Spleen (tissue), 7 donors: ENCODE results near the gene RAC2.

Experiments used
- CTCF ChIP-seq, 11 experiments: fragments of 200-600 bp in 7 of 11; fragments of 450-650 bp in 4 of 11; sonication (generic) in 4 of 11; IDR thresholded peaks in 8 of 11; conservative IDR thresholded peaks in 3 of 11; 1 replicate in 7 of 11; 2 replicates in 4 of 11; pipeline versions ENCODE4 v1.4.0 to v1.8.0; 2016 to 2021; ENCODE audit warnings: antibody characterized with exemption in 11 of 11, inconsistent platforms in 4 of 11, mild to moderate bottlenecking in 1 of 11
- POLR2A ChIP-seq, 3 donors: fragments of 450-650 bp; IDR thresholded peaks; one replicate each; pipeline ENCODE4 v1.5.1; 2017; ENCODE audit warnings: antibody characterized with exemption in 3 of 3, mild to moderate bottlenecking in 1 of 3
- POLR2AphosphoS5 ChIP-seq, 3 donors: sonication (generic); formaldehyde crosslinking; IDR thresholded peaks; one replicate each; pipeline ENCODE4 v1.5.1; 2017; ENCODE audit warnings: antibody characterized with exemption in 3 of 3
- donor health status: DM: no; HTN: no; CAD: no; lungs with moderate emphysema.
- donor health status: DM: no; HTN: no; CAD: no.
- donor health status: DM: no; HTN: no; CAD: no.

GRCh38 chr22:37255558-37256006, 11.5 kb upstream of the RAC2 start:
- TF ChIP-seq CTCF (IDR thresholded peaks at IDR 0.05 in 8 of 11, conservative IDR thresholded peaks at IDR 0.05 in 3 of 11) (no peak), POLR2A (IDR thresholded peaks at IDR 0.05) (no peak), POLR2AphosphoS5 (IDR thresholded peaks at IDR 0.05) (no peak)
